C4-2B (cell line): ENCODE measurements around the gene KRT85.

Source experiments
- H3K27ac ChIP-seq: fragments of 450-650 bp; 2 replicates; pipeline ENCODE4 v1.5.1; 2017
- CTCF ChIP-seq: fragments of 450-650 bp; conservative IDR thresholded peaks from 2 replicates; pipeline ENCODE4 v1.5.1; 2017; ENCODE audit warnings: mild to moderate bottlenecking
- ZFX ChIP-seq: fragments of 450-650 bp; IDR thresholded peaks from 2 replicates; pipeline ENCODE4 v1.6.1; 2017

KRT85 gene

GRCh38 chr12:52364901-52365489, 2.3 kb downstream of the KRT85 start:
- H3K27ac ChIP-seq = no peak overlapping the region
- TF ChIP-seq CTCF = no peak
- TF ChIP-seq ZFX = no peak

GRCh38 chr12:52364061-52364460, 3.2 kb downstream of the KRT85 start:
- no peak for TF ChIP-seq CTCF
- no peak for TF ChIP-seq ZFX
- no peak overlapping the region for H3K27ac ChIP-seq

DNA sequence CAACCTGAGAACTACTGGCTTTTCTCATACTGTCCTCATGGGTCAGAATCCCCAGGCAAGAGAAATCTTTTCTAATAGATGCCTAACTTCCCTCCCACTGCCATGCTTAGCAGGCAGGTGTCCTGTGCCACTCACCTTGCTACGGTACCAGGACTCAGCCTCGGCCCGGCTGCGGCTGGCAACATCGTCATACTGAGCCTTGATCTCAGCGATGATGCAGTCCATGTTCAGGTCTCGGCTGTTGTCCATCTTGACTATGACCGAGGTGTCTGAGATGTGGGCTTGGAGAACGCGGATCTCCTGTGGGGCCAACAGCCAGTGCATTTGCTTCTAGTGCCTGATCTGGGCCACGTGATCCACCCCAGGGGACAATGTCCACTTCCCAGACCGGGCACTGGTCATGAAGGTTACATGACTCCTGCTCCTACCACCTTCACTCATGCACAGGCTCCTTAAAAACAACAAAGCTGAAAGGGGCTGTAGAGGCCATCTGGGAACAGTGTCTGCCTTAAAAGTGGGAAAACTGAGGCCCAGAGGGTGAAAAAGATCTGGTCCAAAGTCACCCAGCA, 4.1 kb downstream of the KRT85 start:
- TF ChIP-seq ZFX (no peak), CTCF (no peak)
- H3K27ac ChIP-seq = no peak overlapping the region

GRCh38 chr12:52362118-52362726, 5.1 kb downstream of the KRT85 start:
- TF ChIP-seq ZFX (no peak), CTCF (peak; percentile 60)
- H3K27ac ChIP-seq = no peak overlapping the region

DNA sequence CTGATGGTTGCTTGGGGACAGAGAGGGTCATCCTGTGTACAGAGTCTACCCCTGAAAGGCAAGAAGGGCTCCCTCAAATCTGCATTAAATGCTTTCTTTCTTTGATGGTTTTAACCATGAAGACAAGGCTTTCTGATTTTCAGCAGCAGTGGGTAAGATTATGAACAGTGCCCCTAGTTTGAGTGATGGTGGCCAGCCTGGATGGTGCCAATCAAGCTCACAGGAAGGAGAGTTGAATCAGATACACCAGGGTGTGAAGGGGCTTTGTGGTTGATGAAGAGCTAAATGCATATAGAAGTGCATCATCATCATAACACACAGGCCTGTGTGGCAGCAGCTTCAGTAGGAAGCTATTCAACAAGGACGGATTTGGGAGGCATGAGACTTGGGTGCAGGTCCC, 5.7 kb downstream of the KRT85 start:
- TF ChIP-seq ZFX (no peak), CTCF (no peak)
- no peak overlapping the region for H3K27ac ChIP-seq

DNA sequence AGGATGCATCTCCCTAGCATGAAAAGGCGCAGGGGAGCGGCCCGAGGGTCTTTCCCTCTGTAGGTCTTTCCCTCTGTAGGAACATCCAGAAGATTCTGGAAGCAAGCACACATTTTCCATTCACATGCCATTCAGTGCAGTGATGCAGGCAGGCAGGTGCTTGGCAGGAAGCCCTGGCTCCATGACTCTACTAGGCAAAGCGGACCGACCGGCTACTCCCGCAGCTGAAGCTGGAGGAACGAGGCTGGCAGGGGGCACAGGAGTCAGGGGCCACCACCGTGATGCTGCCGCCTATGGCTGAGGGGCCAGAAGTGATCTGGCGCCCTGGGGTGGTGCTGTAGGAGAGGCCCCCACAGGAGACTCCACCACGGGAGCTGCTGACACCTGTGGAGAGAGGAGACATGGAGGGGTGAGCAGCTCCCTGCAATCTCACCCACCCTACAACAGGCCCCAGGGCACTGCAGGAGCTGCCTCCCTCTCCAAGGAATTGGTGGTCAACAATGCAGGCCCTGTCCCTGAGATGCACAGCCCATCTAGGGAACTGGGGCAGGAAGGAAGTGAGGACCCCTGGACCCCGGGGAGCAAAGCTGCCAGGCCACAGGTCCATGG, 6.5 kb downstream of the KRT85 start:
- no peak overlapping the region for H3K27ac ChIP-seq
- TF ChIP-seq CTCF = no peak
- TF ChIP-seq ZFX = no peak

DNA sequence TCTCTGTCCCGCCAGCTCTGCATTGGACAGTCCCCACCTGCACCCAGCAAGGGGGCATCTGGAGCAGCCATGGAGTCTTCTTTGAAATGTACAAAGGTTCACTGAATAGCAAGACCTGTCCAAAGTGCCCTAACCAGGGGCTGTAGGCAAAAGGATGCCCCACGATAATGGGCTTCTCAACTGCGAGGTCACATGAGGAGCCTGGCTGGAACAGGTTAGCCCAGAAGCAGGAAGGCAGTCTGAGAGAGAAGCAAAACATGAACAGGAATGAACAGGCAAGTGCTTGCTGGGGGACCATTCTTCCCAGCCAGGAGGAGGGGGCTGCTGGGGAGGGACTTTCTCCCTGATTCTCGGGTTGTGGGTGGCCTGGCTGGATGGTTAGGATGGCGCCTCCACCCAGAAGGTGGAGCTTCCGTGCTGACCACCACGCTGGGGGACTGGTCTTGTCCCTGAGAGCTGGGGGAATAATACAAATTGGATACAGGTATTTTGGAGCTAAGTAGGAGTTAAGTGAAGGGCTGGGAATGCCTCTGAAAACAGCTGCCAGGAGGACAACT, 7.1 kb downstream of the KRT85 start:
- TF ChIP-seq CTCF (no peak), ZFX (no peak)
- no peak overlapping the region for H3K27ac ChIP-seq
